Subcutaneous abdominal adipose tissue (tissue), 5 donors: ENCODE measurements around the gene ZSCAN20.

ENCODE experiments used
- H3K27ac ChIP-seq: one replicate; pipeline ENCODE4 v1.7.0; 2013; ENCODE audit warnings: low read depth, mild to moderate bottlenecking, inconsistent platforms, low read length, moderate library complexity
- H3K27me3 ChIP-seq, 5 donors: one replicate each; pipeline ENCODE4 v1.7.0; 2013; ENCODE audit warnings: low read length in 5 of 5, inconsistent platforms in 1 of 5; ENCODE audit not compliant: control insufficient read depth in 5 of 5, insufficient read depth in 4 of 5
- H3K36me3 ChIP-seq, 5 donors: one replicate each; pipeline ENCODE4 v1.7.0; 2013; ENCODE audit warnings: low read length in 5 of 5; ENCODE audit not compliant: control insufficient read depth in 5 of 5, insufficient read depth in 5 of 5
- H3K4me1 ChIP-seq, 5 donors: one replicate each; pipeline ENCODE4 v1.7.0; 2013; ENCODE audit warnings: low read length in 5 of 5, mild to moderate bottlenecking in 3 of 5, moderate library complexity in 1 of 5; ENCODE audit not compliant: control insufficient read depth in 5 of 5, insufficient read depth in 5 of 5
- H3K4me3 ChIP-seq, 5 donors: one replicate each; pipeline ENCODE4 v1.7.0; 2013; ENCODE audit warnings: low read length in 5 of 5, low read depth in 1 of 5
- H3K9ac ChIP-seq, 5 donors: one replicate each; pipeline ENCODE4 v1.7.0; 2013; ENCODE audit warnings: low read length in 5 of 5, mild to moderate bottlenecking in 4 of 5, moderate library complexity in 3 of 5
- H3K9me3 ChIP-seq, 5 donors: one replicate each; pipeline ENCODE4 v1.7.0; 2013; ENCODE audit warnings: low read length in 5 of 5; ENCODE audit not compliant: control insufficient read depth in 5 of 5
- donor health status: healthy.
- donor health status: healthy.
- donor health status: healthy.
- donor health status: healthy.
- donor health status: healthy.

Gene ZSCAN20

GRCh38 chr1:33472269-33472980 is at the start of gene ZSCAN20:
ZSCAN20 (plus strand) TSS chr1:33472645; CDS start chr1:33479289, 6,644 bp downstream.
- peaks cover 0 to 3% (median 0%) of the 10 kb centered on the region in 5 donors for H3K36me3 ChIP-seq
- peaks cover 0 to 3% (median 0%) of the 10 kb centered on the region in 5 donors for H3K27me3 ChIP-seq
- peak within 1 kb of the TSS; percentile 69 to 86 (median 76) for H3K4me3 ChIP-seq
- H3K4me1 ChIP-seq = peaks cover 19 to 39% (median 23%) of the 10 kb centered on the region in 5 donors
- H3K27ac ChIP-seq = peak within 1 kb of the TSS; percentile 67
- H3K9me3 ChIP-seq = no peaks in the 10 kb centered on the region
- peak within 1 kb of the TSS; percentile 60 to 85 (median 74) for H3K9ac ChIP-seq

GRCh38 chr1:33424205-33424604 is 48.2 kb upstream of the ZSCAN20 start:
- Histone ChIP-seq H3K4me1 (peaks cover 0 to 22% (median 5%) of the 10 kb centered on the region in 5 donors), H3K27ac (no peak overlapping the region)

GRCh38 chr1:33424610-33425009 is 47.8 kb upstream of the ZSCAN20 start:
- no peak overlapping the region for H3K27ac ChIP-seq
- no peaks in the 10 kb centered on the region for H3K27me3 ChIP-seq
- H3K9me3 ChIP-seq = no peaks in the 10 kb centered on the region
- peaks cover 0 to 26% (median 6%) of the 10 kb centered on the region in 5 donors for H3K4me1 ChIP-seq
- H3K4me3 ChIP-seq = no peak overlapping the region
- H3K36me3 ChIP-seq = no peaks in the 10 kb centered on the region
- H3K9ac ChIP-seq = no peak overlapping the region

More at GRCh38 chr1:33424205-33424604, 48.2 kb upstream of the ZSCAN20 start:
- Histone ChIP-seq H3K36me3 (no peaks in the 10 kb centered on the region), H3K27me3 (no peaks in the 10 kb centered on the region), H3K9me3 (no peaks in the 10 kb centered on the region), H3K4me3 (no peak overlapping the region), H3K9ac (no peak overlapping the region)

GRCh38 chr1:33425900-33426299 is 46.5 kb upstream of the ZSCAN20 start:
- Histone ChIP-seq H3K4me1 (peaks cover 0 to 30% (median 13%) of the 10 kb centered on the region in 5 donors), H3K4me3 (no peak overlapping the region), H3K36me3 (no peaks in the 10 kb centered on the region), H3K27me3 (no peaks in the 10 kb centered on the region), H3K9me3 (no peaks in the 10 kb centered on the region), H3K9ac (no peak overlapping the region), H3K27ac (no peak overlapping the region)

- Histone ChIP-seq H3K36me3 (no peaks in the 10 kb centered on the region), H3K27ac (no peak overlapping the region), H3K9ac (no peak overlapping the region), H3K4me1 (peaks cover 0 to 23% (median 14%) of the 10 kb centered on the region in 5 donors), H3K27me3 (no peaks in the 10 kb centered on the region), H3K9me3 (no peaks in the 10 kb centered on the region), H3K4me3 (no peak overlapping the region)
Measured at GRCh38 chr1:33426916-33427315, 45.5 kb upstream of the ZSCAN20 start.

- H3K4me1 ChIP-seq = peaks cover 0 to 33% (median 17%) of the 10 kb centered on the region in 5 donors
- no peaks in the 10 kb centered on the region for H3K9me3 ChIP-seq
- no peaks in the 10 kb centered on the region for H3K36me3 ChIP-seq
- no peak overlapping the region for H3K27ac ChIP-seq
- no peak overlapping the region for H3K4me3 ChIP-seq
- H3K27me3 ChIP-seq = no peaks in the 10 kb centered on the region
- H3K9ac ChIP-seq = no peak overlapping the region
Measured at GRCh38 chr1:33428661-33429060, 43.8 kb upstream of the ZSCAN20 start.

GRCh38 chr1:33429332-33429731 is 43.1 kb upstream of the ZSCAN20 start:
- H3K4me3 ChIP-seq = peak overlapping the region in 1 of 5 donors; percentile 70
- H3K36me3 ChIP-seq = no peaks in the 10 kb centered on the region
- no peaks in the 10 kb centered on the region for H3K27me3 ChIP-seq
- peaks cover 2 to 39% (median 17%) of the 10 kb centered on the region in 5 donors for H3K4me1 ChIP-seq
- H3K27ac ChIP-seq = no peak overlapping the region
- no peak overlapping the region for H3K9ac ChIP-seq
- H3K9me3 ChIP-seq = no peaks in the 10 kb centered on the region

- H3K36me3 ChIP-seq = no peaks in the 10 kb centered on the region
- H3K4me3 ChIP-seq = peak overlapping the region; percentile 64 to 79 (median 70)
- H3K9me3 ChIP-seq = no peaks in the 10 kb centered on the region
- peaks cover 2 to 44% (median 18%) of the 10 kb centered on the region in 5 donors for H3K4me1 ChIP-seq
- H3K27ac ChIP-seq = no peak overlapping the region
- no peaks in the 10 kb centered on the region for H3K27me3 ChIP-seq
- peak overlapping the region in 4 of 5 donors; percentile 72 to 77 (median 74) for H3K9ac ChIP-seq
Measured at GRCh38 chr1:33429856-33430691, 42.4 kb upstream of the ZSCAN20 start.

GRCh38 chr1:33430692-33431593 is 41.5 kb upstream of the ZSCAN20 start, which contains the start of gene PHC2:
PHC2 (minus strand) TSS chr1:33431095; CDS start chr1:33375539, 55,556 bp downstream.
- Histone ChIP-seq H3K9me3 (no peaks in the 10 kb centered on the region), H3K27me3 (no peaks in the 10 kb centered on the region), H3K4me1 (peaks cover 2 to 44% (median 18%) of the 10 kb centered on the region in 5 donors), H3K36me3 (no peaks in the 10 kb centered on the region), H3K4me3 (peak within 1 kb of the TSS; percentile 64 to 79 (median 70)), H3K27ac (no peak within 1 kb of the TSS), H3K9ac (peak within 1 kb of the TSS in 4 of 5 donors; percentile 72 to 77 (median 74))
